ENCODE results near the gene RHOBTB3.

RHOBTB3 gene

DNA sequence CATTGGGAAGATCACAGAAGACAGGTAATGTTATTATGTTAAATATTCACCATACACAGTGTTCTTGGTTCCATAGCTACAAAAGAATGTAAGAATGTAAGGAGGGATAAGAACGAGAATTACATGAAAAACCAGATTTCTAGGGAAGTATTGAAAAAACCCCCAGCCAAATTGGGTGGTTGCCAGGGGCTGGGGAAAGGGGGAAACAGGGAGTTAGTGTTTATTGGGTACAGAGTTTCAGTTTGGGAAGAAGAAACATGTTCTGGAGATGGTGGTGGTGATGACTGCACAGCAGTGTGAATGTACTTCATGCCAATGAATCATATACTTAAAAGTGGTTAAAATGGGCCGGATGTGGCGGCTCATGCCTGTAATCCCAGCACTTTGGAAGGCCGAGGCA lies 51.0 kb downstream of the RHOBTB3 start:
- TF ChIP-seq TCF4 (CRISPR knock-in tag; IDR thresholded peaks at IDR 0.05; ENCODE audit: borderline replicate concordance): no peak
- no peak for TF ChIP-seq ZFP3 (CRISPR knock-in tag; IDR thresholded peaks at IDR 0.05)
- TF ChIP-seq, protein P1, sequence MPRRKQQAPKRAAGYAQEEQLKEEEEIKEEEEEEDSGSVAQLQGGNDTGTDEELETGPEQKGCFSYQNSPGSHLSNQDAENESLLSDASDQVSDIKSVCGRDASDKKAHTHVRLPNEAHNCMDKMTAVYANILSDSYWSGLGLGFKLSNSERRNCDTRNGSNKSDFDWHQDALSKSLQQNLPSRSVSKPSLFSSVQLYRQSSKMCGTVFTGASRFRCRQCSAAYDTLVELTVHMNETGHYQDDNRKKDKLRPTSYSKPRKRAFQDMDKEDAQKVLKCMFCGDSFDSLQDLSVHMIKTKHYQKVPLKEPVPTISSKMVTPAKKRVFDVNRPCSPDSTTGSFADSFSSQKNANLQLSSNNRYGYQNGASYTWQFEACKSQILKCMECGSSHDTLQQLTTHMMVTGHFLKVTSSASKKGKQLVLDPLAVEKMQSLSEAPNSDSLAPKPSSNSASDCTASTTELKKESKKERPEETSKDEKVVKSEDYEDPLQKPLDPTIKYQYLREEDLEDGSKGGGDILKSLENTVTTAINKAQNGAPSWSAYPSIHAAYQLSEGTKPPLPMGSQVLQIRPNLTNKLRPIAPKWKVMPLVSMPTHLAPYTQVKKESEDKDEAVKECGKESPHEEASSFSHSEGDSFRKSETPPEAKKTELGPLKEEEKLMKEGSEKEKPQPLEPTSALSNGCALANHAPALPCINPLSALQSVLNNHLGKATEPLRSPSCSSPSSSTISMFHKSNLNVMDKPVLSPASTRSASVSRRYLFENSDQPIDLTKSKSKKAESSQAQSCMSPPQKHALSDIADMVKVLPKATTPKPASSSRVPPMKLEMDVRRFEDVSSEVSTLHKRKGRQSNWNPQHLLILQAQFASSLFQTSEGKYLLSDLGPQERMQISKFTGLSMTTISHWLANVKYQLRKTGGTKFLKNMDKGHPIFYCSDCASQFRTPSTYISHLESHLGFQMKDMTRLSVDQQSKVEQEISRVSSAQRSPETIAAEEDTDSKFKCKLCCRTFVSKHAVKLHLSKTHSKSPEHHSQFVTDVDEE (CRISPR knock-in tag; IDR thresholded peaks at IDR 0.05): no peak
- no peak for TF ChIP-seq ISL1 (CRISPR knock-in tag; IDR thresholded peaks at IDR 0.05)
- TF ChIP-seq, protein P2, sequence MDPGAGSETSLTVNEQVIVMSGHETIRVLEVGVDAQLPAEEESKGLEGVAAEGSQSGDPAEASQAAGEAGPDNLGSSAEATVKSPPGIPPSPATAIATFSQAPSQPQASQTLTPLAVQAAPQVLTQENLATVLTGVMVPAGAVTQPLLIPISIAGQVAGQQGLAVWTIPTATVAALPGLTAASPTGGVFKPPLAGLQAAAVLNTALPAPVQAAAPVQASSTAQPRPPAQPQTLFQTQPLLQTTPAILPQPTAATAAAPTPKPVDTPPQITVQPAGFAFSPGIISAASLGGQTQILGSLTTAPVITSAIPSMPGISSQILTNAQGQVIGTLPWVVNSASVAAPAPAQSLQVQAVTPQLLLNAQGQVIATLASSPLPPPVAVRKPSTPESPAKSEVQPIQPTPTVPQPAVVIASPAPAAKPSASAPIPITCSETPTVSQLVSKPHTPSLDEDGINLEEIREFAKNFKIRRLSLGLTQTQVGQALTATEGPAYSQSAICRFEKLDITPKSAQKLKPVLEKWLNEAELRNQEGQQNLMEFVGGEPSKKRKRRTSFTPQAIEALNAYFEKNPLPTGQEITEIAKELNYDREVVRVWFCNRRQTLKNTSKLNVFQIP (CRISPR knock-in tag; IDR thresholded peaks at IDR 0.05; ENCODE audit: borderline replicate concordance, low read depth): no peak
- no peak for TF ChIP-seq OSR1 (CRISPR knock-in tag; IDR thresholded peaks at IDR 0.05)
- TF ChIP-seq, protein P3, sequence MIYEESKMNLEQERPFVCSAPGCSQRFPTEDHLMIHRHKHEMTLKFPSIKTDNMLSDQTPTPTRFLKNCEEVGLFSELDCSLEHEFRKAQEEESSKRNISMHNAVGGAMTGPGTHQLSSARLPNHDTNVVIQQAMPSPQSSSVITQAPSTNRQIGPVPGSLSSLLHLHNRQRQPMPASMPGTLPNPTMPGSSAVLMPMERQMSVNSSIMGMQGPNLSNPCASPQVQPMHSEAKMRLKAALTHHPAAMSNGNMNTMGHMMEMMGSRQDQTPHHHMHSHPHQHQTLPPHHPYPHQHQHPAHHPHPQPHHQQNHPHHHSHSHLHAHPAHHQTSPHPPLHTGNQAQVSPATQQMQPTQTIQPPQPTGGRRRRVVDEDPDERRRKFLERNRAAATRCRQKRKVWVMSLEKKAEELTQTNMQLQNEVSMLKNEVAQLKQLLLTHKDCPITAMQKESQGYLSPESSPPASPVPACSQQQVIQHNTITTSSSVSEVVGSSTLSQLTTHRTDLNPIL (CRISPR knock-in tag; IDR thresholded peaks at IDR 0.05; ENCODE audit: low read depth): no peak
- no peak for TF ChIP-seq ARNTL (CRISPR knock-in tag; IDR thresholded peaks at IDR 0.05; ENCODE audit: borderline replicate concordance, low read depth)
- no peak for TF ChIP-seq BACH2 (CRISPR knock-in tag; IDR thresholded peaks at IDR 0.05; ENCODE audit: borderline replicate concordance)
- TF ChIP-seq, protein P4, sequence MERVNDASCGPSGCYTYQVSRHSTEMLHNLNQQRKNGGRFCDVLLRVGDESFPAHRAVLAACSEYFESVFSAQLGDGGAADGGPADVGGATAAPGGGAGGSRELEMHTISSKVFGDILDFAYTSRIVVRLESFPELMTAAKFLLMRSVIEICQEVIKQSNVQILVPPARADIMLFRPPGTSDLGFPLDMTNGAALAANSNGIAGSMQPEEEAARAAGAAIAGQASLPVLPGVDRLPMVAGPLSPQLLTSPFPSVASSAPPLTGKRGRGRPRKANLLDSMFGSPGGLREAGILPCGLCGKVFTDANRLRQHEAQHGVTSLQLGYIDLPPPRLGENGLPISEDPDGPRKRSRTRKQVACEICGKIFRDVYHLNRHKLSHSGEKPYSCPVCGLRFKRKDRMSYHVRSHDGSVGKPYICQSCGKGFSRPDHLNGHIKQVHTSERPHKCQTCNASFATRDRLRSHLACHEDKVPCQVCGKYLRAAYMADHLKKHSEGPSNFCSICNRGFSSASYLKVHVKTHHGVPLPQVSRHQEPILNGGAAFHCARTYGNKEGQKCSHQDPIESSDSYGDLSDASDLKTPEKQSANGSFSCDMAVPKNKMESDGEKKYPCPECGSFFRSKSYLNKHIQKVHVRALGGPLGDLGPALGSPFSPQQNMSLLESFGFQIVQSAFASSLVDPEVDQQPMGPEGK (CRISPR knock-in tag; IDR thresholded peaks at IDR 0.05; ENCODE audit: borderline replicate concordance): no peak
- TF ChIP-seq ZNF565 (CRISPR knock-in tag; conservative IDR thresholded peaks at IDR 0.05; ENCODE audit: low read depth): no peak
- no peak for TF ChIP-seq RARB (CRISPR knock-in tag; IDR thresholded peaks at IDR 0.05)
- no peak for TF ChIP-seq PPARA (CRISPR knock-in tag; IDR thresholded peaks at IDR 0.05; ENCODE audit: borderline replicate concordance)
- TF ChIP-seq ZC3H10 (CRISPR knock-in tag; IDR thresholded peaks at IDR 0.05): no peak
- no peak for TF ChIP-seq ZFP30 (CRISPR knock-in tag; IDR thresholded peaks at IDR 0.05)
- TF ChIP-seq, protein P5, sequence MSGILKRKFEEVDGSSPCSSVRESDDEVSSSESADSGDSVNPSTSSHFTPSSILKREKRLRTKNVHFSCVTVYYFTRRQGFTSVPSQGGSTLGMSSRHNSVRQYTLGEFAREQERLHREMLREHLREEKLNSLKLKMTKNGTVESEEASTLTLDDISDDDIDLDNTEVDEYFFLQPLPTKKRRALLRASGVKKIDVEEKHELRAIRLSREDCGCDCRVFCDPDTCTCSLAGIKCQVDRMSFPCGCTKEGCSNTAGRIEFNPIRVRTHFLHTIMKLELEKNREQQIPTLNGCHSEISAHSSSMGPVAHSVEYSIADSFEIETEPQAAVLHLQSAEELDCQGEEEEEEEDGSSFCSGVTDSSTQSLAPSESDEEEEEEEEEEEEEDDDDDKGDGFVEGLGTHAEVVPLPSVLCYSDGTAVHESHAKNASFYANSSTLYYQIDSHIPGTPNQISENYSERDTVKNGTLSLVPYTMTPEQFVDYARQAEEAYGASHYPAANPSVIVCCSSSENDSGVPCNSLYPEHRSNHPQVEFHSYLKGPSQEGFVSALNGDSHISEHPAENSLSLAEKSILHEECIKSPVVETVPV (CRISPR knock-in tag; IDR thresholded peaks at IDR 0.05): no peak
- TF ChIP-seq CSDC2 (CRISPR knock-in tag; IDR thresholded peaks at IDR 0.05): no peak
- TF ChIP-seq GLIS3 (CRISPR knock-in tag; IDR thresholded peaks at IDR 0.05): no peak
- no peak for TF ChIP-seq TOX (CRISPR knock-in tag; IDR thresholded peaks at IDR 0.05; ENCODE audit: borderline replicate concordance)
- no peak for ATAC-seq

DNA sequence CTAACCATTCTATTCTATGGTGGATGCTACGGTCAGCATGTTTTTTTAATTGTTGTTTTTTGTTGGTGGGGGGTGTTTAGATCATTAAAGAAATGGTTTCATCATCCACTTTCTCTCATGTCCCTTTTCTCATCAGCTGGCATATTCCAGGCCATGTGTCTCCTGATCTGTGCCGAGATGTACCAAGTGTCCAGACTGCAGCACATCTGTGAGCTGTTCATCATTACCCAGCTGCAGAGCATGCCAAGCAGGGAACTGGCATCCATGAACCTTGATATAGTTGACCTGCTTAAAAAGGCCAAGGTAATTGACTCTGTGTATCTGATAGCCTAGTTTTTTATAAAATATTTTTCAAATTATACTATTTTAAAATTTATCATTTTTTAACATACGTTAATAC lies 52.5 kb downstream of the RHOBTB3 start:
- no peak for ATAC-seq
- TF ChIP-seq ZNF70 (CRISPR knock-in tag; IDR thresholded peaks at IDR 0.05) (no peak), TOX (CRISPR knock-in tag; IDR thresholded peaks at IDR 0.05; ENCODE audit: borderline replicate concordance) (no peak), ZC3H10 (CRISPR knock-in tag; IDR thresholded peaks at IDR 0.05) (no peak), ZFP3 (CRISPR knock-in tag; IDR thresholded peaks at IDR 0.05) (no peak), ISL1 (CRISPR knock-in tag; IDR thresholded peaks at IDR 0.05) (no peak), GLIS3 (CRISPR knock-in tag; IDR thresholded peaks at IDR 0.05) (no peak), PPARA (CRISPR knock-in tag; IDR thresholded peaks at IDR 0.05; ENCODE audit: borderline replicate concordance) (no peak), TCF4 (CRISPR knock-in tag; IDR thresholded peaks at IDR 0.05; ENCODE audit: borderline replicate concordance) (no peak), ZNF8 (CRISPR knock-in tag; IDR thresholded peaks at IDR 0.05) (no peak), SNAI2 (CRISPR knock-in tag; IDR thresholded peaks at IDR 0.05) (no peak), RARB (CRISPR knock-in tag; IDR thresholded peaks at IDR 0.05) (no peak), BACH2 (CRISPR knock-in tag; IDR thresholded peaks at IDR 0.05; ENCODE audit: borderline replicate concordance) (no peak), ZNF565 (CRISPR knock-in tag; conservative IDR thresholded peaks at IDR 0.05; ENCODE audit: low read depth) (no peak), CSDC2 (CRISPR knock-in tag; IDR thresholded peaks at IDR 0.05) (no peak), ARNTL (CRISPR knock-in tag; IDR thresholded peaks at IDR 0.05; ENCODE audit: borderline replicate concordance, low read depth) (no peak), ZFP30 (CRISPR knock-in tag; IDR thresholded peaks at IDR 0.05) (no peak)
- TF ChIP-seq, protein P1 (CRISPR knock-in tag; IDR thresholded peaks at IDR 0.05): no peak
- TF ChIP-seq, protein P2 (CRISPR knock-in tag; IDR thresholded peaks at IDR 0.05; ENCODE audit: borderline replicate concordance, low read depth): no peak
- TF ChIP-seq, protein P4 (CRISPR knock-in tag; IDR thresholded peaks at IDR 0.05; ENCODE audit: borderline replicate concordance): no peak

Measured in SK-N-SH treated with all-trans-retinoic acid at 6 μM for 48 hours (cell line).